Dermis microvascular lymphatic vessel endothelial cell (primary cell): ENCODE results near the gene PRG3. TPM values are rescaled to one million over a fixed set of nuclear protein-coding genes. Genes with fewer than 3 reads are reported as not detected.
"Not testable (repeated sequence)": the region's sequence is repeated elsewhere in the genome, so short reads cannot be mapped to it uniquely, and the experiment has no call there.

ENCODE experiments used
- DNase-seq, 2 donors: peaks; one replicate each; pipeline versions ENCODE4 v3.0.0 to v3.0.0-alpha.2; 2010; ENCODE audit warnings: low read depth in 2 of 2
- total RNA-seq: library from RNA; depleted of rRNA; stranded (reverse); fragments of >200 nt; gene quantifications from 2 replicates; pipeline ENCODE4 v1.2.1, GENCODE V29; 2014

The PRG3 gene
- total RNA-seq, 1 donor from 2014 or later, result not detected

GRCh38 chr11:57340039-57340615 is 40.8 kb downstream of the PRG3 start:
- DNase-seq, result peak in 1 of 2 donors; percentile 44

GRCh38 chr11:57339328-57339727 is 41.6 kb downstream of the PRG3 start:
- no peak for DNase-seq

- no peak for DNase-seq
Measured at GRCh38 chr11:57338142-57338541, 42.8 kb downstream of the PRG3 start, which contains the start of gene P2RX3. Gene P2RX3 (plus strand): TSS chr11:57338352. CDS start chr11:57338551, 199 bp downstream.

GRCh38 chr11:57336856-57337255 is 44.1 kb downstream of the PRG3 start:
- not testable (repeated sequence) for DNase-seq

- no peak for DNase-seq
Measured at GRCh38 chr11:57336111-57336666, 44.8 kb downstream of the PRG3 start.

GRCh38 chr11:57335343-57336110 is 45.4 kb downstream of the PRG3 start, which contains the start of gene SSRP1:
Gene SSRP1 (minus strand): TSS chr11:57335892. CDS start chr11:57335121, 771 bp downstream.
- DNase-seq, result peak; percentile 67 to 88

- no peak for DNase-seq
Measured at GRCh38 chr11:57335023-57335342, 46.0 kb downstream of the PRG3 start.

GRCh38 chr11:57332694-57333440 is 48.1 kb downstream of the PRG3 start:
- DNase-seq, result no peak

- no peak for DNase-seq
Measured at GRCh38 chr11:57331720-57332119, 49.2 kb downstream of the PRG3 start.

- DNase-seq, result no peak
Measured at GRCh38 chr11:57330029-57330428, 50.9 kb downstream of the PRG3 start.

GRCh38 chr11:57327721-57328120 is 53.2 kb downstream of the PRG3 start:
- DNase-seq, result no peak

Other genes with a start within 250 kb of the PRG3 start
- gene LRRC55, start 199.2 kb downstream of the PRG3 start, total RNA-seq, result 0.13 TPM in 2 replicates
- gene APLNR, start 143.9 kb downstream of the PRG3 start, total RNA-seq, result 0.90 and 1.0 TPM in 2 replicates
- 42.0 and 51.5 TPM in 2 replicates for gene TNKS1BP1, start 56.2 kb downstream of the PRG3 start, total RNA-seq
- gene SSRP1, start 45.3 kb downstream of the PRG3 start, total RNA-seq, result 51.6 and 58.3 TPM in 2 replicates
- gene P2RX3, start 42.8 kb downstream of the PRG3 start, total RNA-seq, result not detected in 2 replicates
- under 0.01 TPM in 1 of 2 replicates, not detected in the other for gene PRG2, start 9.5 kb upstream of the PRG3 start, total RNA-seq
- gene SLC43A3, start 46.0 kb upstream of the PRG3 start, total RNA-seq, result 24.4 and 35.3 TPM in 2 replicates
- gene RTN4RL2, start 79.4 kb upstream of the PRG3 start, total RNA-seq, result 0.13 TPM in 1 of 2 replicates, not detected in the other
- gene SLC43A1, start 134.6 kb upstream of the PRG3 start, total RNA-seq, result 11.0 and 19.0 TPM in 2 replicates
- gene TIMM10, start 149.6 kb upstream of the PRG3 start, total RNA-seq, result 34.5 and 64.1 TPM in 2 replicates
- gene SMTNL1, start 156.4 kb upstream of the PRG3 start, total RNA-seq, result not detected in 2 replicates
- gene UBE2L6, start 186.5 kb upstream of the PRG3 start, total RNA-seq, result 28.4 and 51.7 TPM in 2 replicates
- 0.51 TPM in 1 of 2 replicates, not detected in the other for gene SERPING1, start 216.5 kb upstream of the PRG3 start, total RNA-seq